Adrenal gland (tissue), 5 donors: ENCODE results near the gene DIAPH2.

ENCODE experiments used
- POLR2A ChIP-seq, 2 donors: fragments of 450-650 bp; IDR thresholded peaks; one replicate each; pipeline ENCODE4 v1.6.1; 2017; ENCODE audit warnings: antibody characterized with exemption in 2 of 2, mild to moderate bottlenecking in 2 of 2, moderate library complexity in 1 of 2
- TF ChIP-seq, protein P1 (sequence below), 6 experiments: fragments of 450-650 bp in 4 of 6; fragments of 200-600 bp in 2 of 6; sonication (generic) in 1 of 6; IDR thresholded peaks; 1 replicate in 5 of 6; 2 replicates in 1 of 6; pipeline versions ENCODE4 v1.5.1 to v1.8.0; 2016 to 2021; ENCODE audit warnings: antibody characterized with exemption in 6 of 6, mild to moderate bottlenecking in 2 of 6, moderate library complexity in 1 of 6
- donor health status: DM: no; HTN: no; CAD: no.

GRCh38 chrX:97597954-97598353, 913.3 kb downstream of the DIAPH2 start:
- no peak for TF ChIP-seq POLR2A (IDR thresholded peaks at IDR 0.05)
- TF ChIP-seq, protein P1, sequence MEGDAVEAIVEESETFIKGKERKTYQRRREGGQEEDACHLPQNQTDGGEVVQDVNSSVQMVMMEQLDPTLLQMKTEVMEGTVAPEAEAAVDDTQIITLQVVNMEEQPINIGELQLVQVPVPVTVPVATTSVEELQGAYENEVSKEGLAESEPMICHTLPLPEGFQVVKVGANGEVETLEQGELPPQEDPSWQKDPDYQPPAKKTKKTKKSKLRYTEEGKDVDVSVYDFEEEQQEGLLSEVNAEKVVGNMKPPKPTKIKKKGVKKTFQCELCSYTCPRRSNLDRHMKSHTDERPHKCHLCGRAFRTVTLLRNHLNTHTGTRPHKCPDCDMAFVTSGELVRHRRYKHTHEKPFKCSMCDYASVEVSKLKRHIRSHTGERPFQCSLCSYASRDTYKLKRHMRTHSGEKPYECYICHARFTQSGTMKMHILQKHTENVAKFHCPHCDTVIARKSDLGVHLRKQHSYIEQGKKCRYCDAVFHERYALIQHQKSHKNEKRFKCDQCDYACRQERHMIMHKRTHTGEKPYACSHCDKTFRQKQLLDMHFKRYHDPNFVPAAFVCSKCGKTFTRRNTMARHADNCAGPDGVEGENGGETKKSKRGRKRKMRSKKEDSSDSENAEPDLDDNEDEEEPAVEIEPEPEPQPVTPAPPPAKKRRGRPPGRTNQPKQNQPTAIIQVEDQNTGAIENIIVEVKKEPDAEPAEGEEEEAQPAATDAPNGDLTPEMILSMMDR (IDR thresholded peaks at IDR 0.05), result no peak
